ENCODE measurements around the gene RDH16.
"Not testable (repeated sequence)": the region's sequence is repeated elsewhere in the genome, so short reads cannot be mapped to it uniquely, and the experiment has no call there.

Gene RDH16

DNA sequence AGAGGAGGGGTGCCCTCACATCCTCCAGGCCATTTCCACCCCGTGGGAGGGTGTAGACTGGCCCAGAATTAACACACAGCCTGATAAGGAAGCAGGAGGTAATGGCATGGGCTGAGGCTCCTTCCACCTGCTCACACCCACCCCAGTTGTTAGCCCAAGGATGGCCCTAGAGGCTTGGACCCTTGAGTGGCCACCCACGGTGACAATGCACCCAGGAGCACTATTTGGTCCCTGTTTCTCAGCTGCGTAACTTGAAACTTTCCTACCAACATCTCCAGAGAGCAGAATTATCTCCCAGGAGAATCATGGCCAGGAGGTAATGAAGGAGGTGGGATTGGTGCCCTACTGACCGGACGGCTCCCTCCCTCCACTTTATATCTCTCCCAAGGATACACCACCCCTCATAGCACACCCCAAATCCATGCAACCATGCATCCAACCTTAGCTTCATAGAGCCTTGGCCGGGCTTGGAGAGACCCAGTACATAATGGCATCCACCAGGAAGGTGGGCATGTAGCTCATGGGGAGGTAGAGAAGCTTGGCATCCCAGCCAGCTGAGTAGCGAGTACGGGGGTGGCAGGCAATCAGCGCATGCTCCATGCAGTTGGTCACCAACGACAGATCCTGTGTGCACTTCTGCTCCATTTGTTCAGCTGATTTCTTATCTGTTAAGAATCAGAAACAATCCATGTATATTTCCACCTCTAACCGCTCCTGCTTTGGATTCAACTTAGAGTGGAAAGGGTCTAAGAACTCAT lies 5.6 kb downstream of the RDH16 start:
- DNase-seq: no peak

DNA sequence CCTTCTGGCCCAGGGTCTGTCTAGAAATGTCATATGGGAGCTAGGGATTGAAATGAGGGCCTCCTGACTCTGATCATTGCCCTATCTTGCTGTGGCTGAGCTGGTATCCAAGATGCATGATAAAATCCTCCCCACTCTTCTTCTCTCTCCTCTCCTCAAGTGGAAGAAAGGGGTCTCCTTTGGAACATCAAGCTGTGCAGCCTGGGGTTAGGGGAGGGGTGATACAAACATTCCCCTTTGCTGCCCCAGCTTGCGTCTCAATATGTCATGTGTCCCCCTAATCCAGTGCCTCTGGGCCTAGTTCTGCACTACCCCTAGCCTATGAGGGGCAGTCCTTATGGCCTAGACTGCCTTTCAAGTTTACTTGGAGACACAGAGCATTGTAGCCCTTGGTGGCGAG lies 8.5 kb downstream of the RDH16 start:
- no peak for DNase-seq

DNA sequence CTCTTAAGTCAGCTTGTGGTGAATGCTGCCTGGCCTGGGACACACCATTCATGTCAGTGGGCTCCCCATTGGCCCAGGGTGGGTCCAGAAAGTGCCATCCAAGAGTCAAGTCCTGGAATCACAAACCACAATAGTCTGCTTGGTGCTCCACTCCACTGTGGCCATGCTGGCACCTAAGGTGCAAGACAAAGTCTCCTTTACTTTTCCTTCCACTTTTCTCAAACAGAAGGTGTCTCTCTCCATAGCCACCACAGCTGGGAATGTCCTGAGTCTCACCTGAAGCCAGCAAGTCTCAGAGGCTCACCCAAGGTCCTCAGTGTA lies 9.0 kb downstream of the RDH16 start:
- DNase-seq: no peak

DNA sequence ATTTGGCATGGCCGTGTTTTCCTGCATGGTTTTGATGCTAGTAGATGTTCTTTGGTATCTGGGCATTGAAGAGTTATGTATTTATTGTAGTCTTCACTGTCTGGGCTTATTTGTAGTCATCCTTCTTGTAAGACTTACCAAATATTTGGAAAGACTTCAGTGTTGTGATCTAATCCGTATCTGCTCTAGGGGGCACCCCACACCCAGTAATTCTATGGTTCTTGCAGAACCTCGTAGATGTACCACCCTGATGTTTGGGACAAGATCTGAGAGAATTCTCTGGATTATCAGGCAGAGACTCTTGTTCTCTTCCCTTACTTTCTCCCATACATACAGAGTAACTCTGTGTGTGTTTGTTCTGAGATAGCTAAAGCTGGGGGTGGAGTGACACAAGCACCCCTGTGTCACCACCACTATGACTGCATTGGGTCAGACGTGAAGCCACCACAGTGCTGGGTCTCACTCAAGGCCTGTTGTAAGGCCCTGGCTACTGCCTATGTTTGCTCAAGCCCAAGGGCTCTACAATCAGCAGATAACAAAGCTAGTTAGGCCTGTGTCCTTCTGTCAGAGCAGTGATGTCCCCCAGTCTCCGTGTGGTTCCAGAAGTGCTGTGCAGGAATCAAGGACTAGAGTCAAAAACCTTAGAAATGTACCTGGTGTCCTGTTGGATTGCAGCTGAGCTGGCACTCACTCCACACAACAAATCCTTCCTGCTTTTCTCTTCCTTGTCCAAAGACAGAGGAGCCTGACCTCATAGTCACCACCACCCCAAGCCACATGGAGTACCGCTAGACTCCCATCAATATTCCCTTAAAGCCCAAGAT lies 9.6 kb downstream of the RDH16 start:
- DNase-seq: no peak

DNA sequence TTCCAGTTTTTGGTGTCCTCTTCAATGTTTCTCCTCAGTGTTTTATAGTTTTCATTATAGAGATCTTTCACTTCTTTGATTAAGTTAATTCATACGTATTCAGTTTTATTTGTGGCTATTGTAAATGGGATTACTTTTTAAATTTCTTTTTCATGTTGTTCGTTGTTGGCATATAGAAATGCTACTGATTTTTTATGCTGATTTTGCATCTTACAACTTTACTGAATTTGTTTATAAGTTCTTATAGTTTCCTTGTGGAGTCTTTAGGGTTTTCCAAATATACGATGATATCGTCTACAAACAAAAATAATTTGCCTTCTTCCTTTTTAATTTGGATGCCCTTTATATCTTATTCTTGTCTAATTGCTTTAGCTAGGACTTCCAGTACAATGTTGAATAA lies 13.5 kb downstream of the RDH16 start:
- no peak for DNase-seq

DNA sequence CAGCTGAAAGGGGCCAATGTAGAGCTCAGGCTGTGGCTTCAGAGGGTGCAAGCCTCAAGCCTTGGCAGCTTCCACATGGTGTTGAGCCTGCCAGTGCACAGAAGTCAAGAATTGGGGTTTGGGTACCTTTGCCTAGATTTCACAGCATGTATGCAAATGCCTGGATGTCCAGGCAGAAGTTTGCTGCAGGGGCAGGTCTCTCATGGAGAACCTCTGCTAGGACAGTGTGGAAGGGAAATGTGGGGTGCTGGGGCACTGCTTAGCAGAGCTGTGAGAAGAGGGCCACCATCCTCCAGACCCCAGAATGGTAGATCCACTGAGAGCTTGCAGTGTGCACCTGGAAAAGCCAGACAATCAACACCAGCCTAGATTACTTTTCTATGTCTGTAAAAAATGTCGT lies 14.0 kb downstream of the RDH16 start:
- not testable (repeated sequence) for DNase-seq

DNA sequence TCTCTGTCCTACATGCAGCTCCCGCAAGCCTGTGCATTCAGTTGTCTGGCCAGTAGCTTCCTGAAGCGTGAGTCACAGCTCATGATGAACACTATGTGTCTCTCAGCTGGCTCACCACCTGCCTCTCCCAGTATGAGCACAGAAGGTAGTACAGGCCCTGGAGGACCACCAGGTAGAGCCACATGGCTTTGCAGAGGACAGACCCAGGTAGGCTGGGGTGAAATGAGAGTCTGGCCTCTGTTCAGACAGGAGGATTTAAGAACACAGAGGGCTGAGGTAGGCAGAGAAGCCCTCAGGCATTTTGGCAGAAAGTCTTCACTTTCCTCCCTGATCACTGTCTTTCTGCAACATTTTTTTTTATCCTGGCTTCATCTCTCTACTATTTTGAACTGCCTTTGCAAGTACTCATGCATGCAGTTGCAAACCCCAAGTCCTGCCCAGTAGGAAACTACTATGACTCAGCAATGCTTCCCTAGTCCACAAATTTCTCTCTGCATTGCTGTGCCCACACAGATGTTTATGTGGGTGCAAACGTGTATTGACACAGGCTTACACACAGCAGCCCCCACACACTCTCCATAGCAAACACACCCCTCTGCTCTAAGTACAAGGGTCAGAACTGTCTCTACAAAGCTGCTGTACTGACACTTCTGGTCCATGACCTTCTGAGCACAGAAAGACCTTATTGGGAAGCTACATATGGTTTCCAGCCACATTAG lies 15.9 kb downstream of the RDH16 start:
- DNase-seq: no peak

DNA sequence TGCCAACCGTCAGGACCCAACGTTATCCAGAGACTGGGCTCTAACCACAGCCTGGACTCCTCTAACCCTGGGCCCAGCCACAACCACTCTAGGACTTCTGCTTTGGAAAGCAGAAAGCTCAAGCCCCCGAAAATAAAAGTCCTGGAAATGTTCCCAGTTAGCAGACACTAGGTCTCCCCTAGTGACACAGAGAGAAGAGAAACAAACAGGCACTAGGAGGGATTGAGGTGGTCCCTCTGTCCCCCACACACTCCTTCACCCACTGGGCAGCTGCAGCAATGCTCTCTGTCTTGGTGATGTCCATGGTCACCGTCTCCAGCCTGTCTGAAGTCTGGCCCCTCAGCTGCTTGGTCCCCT lies 16.5 kb downstream of the RDH16 start:
- not testable (repeated sequence) for DNase-seq

DNA sequence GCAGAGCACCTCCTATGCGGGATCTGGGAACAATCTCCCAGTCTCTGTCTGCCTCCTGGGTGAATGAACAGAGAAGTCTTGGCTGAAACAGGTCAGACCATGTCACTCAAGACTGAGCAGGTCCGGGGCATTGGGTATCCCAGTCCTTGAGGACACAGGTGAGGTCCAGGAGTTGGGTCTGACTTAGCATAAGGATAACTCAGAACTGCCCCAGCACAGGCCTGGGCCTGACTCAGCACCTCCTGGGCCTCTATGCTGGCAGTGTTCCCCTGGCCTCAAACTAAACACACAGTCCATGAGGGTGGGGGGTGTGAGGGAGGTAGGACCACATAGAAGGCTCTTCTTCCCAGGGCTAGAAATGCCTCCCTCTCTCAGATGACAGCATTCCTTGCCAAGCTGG lies 21.7 kb downstream of the RDH16 start:
- no peak for DNase-seq

DNA sequence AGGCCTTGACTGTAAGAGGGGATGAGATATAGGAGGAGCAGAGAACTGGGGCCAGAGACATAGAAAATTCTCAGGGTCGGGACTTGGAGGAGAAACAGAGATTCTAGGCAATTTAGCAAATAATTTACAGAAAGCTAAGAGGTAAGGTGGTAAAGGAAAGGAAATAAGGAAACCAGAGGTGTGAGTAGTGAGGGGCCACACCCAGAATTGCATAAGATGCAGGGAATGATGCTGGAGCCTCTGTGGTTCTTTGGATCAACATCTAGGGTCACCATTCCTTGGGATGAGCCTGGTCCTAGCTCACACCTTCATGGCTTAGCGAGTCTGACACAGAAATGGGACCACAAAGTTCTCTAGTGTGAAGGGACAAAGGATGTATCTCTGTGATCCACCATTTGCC lies 22.3 kb downstream of the RDH16 start:
- no peak for DNase-seq

DNA sequence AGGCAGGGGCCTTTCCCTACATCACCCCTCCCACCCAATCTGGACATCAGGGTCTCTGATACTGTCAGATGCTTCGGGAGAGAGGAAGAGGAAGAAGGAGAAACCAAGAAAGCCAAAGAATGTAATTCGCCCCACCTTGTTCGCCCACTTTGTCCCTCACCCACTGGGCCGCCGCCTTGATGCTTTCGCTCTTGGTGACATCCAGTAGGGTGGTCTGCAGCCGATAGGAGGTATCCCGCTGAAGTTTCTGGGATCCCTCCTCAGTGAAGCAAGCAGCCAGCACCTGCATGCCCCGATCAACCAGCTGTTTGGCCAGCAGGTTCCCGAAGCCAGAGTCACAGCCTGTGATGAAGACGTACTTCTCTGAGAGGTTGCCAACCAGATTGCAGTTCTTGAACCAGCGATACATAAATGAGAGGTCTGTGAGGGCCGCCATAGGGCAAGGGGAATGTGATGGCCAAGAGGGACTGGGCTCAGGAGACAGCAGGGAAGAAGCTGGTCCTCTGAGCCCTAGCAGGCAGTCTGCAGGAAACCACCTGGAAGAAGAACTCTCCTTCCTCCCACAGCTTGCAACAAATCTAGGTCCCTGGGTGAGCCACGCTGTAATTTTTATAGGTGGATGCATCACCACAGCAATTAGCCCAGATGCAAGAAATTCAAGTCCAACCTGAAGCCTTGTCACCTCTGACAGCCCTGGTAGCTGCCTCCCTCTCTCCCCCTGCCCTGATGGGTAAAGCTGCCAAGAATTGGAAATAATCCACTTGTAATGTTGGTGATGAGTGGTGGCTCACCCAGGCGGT lies 23.4 kb downstream of the RDH16 start, which contains the start of gene SDR9C7:
Gene SDR9C7, minus strand, starts transcription at position 583 of the 800 bp plus-strand sequence. Its CDS starts 147 bp downstream, at position 436.
- no peak for DNase-seq

DNA sequence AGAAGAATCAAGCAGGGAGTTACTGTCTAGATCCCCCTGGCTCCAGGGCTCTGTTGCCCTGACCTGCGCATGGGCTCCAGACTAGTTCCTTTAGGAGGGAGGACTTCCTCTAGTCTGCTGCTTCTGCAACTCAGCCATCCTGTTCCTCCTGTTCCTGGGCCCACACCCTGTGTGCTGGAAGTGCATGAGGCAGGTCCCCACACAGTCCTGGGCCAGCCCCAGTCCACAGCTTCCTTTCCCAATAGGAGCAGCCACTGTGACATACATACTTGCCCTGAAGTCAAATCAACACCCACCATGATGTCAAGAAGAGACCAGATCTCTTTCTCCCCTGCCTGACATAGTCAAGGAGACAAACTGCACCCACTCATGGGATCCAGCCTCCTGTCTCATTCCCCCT lies 24.5 kb downstream of the RDH16 start:
- DNase-seq: no peak

DNA sequence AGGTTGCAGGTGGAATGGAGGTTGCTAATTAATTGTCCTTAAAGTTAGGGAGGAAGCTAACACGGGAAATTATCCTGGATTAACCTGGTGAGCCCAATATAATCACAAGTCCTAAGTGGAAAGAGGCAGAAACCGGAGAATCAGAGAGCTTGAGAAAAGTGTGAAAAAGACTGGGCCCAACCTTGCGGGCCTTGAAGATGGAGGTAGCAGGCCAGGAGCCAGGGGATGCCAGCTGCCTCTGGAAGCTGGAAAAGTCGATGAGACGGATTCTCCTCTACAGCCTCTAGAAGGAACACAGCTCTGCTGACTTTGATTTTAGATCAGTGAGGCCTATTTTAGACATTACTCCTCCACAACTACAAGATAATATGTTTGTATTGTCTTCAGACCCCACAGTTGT lies 25.3 kb downstream of the RDH16 start:
- DNase-seq: no peak

DNA sequence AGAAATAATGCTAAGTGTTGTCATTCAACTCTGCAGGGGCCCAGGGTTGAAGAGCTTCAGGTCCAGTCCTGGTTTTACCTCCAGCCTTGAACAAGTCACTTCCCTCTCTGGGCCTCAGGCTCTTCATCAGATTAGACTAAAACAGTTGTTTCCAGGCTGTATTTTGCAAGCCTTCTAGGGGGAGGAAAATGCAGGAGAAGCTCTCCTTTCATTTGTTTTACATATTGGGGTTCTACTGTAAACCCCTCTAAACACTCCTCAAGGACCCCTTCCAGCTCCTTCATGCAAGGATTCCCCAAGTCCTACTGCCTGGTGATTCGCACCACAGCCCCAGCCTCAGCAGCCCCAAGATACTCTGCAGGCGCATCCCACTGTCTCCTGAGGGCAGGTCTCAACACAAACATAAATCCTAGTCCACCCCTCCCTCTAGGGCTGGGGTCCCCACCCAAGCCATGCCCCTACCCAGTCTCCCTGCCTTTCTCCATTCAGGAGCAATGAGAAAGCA lies 25.9 kb downstream of the RDH16 start:
- no peak for DNase-seq

DNA sequence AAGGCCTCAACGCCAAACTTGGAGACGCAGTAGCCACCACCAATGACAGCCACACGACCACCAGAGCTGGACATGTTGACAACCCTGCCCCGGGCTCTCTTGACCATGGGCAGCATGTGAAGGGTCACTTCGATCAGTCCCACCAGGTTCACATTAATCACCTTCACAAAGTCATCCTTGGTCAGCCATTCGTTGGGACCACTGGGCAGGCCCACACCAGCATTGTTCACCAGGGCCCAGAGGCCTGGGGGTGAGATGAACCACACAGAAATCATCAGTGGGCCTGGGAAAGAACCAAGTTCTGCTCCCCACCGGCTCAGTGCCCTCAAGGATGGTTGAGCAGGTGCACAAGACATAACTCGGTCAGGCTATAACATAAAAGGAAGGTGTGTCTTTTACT lies 27.2 kb downstream of the RDH16 start:
- DNase-seq: no peak

DNA sequence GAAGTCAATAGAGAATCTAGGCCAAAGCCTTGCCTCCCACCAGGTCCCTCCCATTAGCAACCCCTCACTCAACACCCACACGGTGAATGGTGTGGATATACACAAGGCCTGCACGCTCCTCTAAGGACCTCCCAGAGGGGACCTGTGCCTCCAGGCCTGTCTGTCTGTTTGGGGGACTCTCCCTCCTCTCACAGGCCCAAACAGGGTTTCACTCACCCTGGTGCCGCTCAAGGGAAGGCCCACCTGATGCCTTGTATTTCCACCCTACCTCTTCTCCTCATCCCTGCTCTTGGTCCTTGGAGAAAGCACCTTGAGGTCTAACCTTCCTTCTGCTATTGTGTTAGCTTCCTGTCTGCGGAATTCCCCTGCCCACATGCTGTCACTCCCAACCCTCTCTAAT lies 27.6 kb downstream of the RDH16 start:
- no peak for DNase-seq

DNA sequence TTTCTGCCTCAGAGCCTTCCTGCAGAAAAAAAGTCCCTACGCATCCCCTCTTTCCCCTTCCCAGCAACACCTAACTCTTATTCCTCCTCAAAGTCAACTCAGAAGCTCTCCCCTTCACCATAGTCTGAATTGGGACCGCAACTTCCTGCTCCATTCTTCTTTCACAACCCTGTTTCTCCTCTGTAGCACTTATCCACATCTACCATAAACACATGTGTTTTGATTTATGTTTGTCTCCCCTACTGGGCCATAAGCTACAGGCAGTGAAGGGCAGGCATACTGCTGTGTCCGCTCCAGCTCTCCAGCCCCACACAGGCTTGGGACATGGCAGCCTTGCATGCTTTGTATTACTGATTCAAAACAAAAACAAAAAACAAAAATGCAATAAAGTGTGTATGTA lies 29.1 kb downstream of the RDH16 start:
- DNase-seq: no peak

DNA sequence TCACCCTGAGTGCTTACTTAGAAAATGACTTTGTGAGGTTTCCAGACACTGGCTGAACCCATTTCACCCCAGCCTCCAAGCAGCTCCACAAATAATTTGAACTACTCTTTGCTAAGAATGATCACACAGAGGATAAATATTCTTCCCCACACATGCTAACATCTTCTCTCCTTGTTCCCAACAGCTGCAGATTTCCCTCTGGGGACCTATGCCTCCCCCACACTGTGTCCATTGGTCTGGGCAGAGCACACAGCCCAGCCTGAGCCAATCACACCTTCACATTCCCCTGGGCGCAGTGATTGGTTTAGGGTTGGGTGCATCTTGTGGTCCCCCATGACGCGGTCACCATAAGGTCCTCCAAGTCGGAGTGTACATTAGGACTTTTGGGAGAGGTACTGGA lies 30.1 kb downstream of the RDH16 start:
- DNase-seq: no peak

DNA sequence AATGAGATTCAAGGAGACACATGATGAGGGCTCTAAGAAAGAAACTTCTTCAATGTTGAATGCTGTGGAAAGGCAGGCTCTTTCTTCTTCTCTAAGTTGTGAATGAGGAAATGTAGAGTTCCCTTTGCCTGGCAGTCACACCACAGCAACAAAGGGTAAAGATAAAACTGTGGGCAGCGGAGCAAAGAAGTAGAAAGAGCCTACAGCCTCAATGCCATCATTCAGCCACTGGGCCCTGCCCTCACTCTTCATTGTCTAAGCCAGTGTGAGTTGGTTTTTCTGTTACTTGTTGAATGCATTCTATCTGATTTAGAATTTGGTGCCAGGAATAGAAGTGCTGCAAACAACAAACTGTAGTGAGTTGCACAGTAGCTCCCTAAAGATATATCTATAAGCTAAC lies 35.4 kb downstream of the RDH16 start:
- no peak for DNase-seq

DNA sequence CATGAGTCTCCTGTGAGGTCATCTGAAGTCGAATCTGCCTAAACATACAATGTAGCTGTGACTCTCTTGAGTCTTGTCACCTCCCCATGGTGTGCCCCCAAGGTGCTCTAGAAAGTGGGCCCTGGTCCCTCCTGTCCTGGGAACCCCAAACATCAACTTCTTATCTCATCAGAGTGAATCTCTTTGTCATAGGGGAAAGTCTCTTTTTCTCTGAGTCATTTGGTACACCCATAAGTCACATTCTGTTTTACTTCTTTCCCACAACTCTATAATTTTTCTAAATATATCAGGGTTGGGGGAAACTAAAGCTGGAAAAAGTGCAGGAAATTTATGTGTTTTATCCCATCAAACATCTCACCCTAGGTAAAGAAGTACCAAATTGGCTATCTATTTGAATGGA lies 36.1 kb downstream of the RDH16 start:
- DNase-seq: no peak

DNA sequence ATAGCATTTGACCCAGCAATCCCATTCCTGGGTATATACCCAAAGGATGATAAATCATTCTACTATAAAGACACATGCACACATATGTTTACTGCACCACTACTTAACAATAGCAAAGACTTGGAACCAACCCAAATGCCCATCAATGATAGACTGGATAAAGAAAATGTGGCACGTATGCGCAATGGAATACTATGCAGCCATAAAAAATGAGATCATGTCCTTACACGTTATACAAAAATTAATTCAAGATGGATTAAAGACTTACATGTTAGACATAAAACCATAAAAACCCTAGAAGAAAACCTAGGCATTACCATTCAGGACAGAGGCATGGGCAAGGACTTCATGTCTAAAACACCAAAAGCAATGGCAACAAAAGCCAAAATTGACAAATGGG lies 39.3 kb downstream of the RDH16 start:
- not testable (repeated sequence) for DNase-seq

DNA sequence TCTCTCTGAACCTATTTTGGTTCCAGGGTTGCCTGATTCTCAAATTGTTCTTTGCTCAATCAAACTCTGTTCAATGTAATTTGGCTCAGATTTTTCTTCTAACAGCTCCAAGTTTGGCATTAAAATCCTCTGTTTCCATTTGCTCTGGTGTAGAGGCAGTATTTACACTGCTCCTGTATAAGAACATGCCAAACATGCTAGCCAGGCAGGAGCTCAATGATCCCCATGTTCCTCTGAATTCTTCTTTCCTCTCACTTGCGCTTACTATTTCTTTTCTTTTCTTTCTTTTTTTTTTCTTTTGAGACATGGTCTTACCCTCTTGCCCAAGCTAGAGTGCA lies 40.4 kb downstream of the RDH16 start:
- DNase-seq: no peak
